Prostate gland (tissue), 2 donors: Measurements from ENCODE around the gene IGSF11.

Experiments used
- POLR2A ChIP-seq: fragments of 450-650 bp; IDR thresholded peaks from one replicate; pipeline ENCODE4 v1.6.1; 2016; ENCODE audit warnings: antibody characterized with exemption, mild to moderate bottlenecking
- TF ChIP-seq, protein P1 (sequence below), 4 experiments: fragments of 200-600 bp in 2 of 4; fragments of 450-650 bp in 2 of 4; sonication (generic) in 2 of 4; IDR thresholded peaks; 1 replicate in 3 of 4; 2 replicates in 1 of 4; pipeline ENCODE4 v1.5.1; 2016 to 2019; ENCODE audit warnings: antibody characterized with exemption in 4 of 4, mild to moderate bottlenecking in 2 of 4, moderate library complexity in 2 of 4

DNA sequence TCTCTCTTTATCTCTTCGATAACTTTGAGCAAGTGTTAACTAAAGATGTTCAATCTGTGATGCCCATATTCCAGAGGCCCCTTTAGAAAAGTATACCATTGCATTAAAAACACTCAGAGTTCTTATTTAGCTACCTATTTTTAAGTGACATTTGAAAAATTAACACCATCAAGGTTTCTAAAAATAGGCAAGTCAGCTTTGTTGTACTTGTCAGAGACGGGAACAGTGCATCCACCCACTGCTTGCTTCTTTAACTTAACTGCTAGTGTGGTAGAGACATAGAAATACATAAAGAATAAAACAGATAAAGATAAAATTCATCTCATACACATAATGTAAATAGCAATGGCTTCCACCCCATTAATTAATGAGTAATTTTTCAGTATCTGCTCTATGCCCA is 66.0 kb downstream of the IGSF11 start:
- TF ChIP-seq POLR2A, result no peak
- TF ChIP-seq, protein P1, sequence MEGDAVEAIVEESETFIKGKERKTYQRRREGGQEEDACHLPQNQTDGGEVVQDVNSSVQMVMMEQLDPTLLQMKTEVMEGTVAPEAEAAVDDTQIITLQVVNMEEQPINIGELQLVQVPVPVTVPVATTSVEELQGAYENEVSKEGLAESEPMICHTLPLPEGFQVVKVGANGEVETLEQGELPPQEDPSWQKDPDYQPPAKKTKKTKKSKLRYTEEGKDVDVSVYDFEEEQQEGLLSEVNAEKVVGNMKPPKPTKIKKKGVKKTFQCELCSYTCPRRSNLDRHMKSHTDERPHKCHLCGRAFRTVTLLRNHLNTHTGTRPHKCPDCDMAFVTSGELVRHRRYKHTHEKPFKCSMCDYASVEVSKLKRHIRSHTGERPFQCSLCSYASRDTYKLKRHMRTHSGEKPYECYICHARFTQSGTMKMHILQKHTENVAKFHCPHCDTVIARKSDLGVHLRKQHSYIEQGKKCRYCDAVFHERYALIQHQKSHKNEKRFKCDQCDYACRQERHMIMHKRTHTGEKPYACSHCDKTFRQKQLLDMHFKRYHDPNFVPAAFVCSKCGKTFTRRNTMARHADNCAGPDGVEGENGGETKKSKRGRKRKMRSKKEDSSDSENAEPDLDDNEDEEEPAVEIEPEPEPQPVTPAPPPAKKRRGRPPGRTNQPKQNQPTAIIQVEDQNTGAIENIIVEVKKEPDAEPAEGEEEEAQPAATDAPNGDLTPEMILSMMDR (IDR thresholded peaks at IDR 0.05), result no peak
